Smooth muscle cell (in vitro differentiated cells): ENCODE data around the gene SMIM31. TPM values are rescaled to one million over a fixed set of nuclear protein-coding genes. Genes with fewer than 3 reads are reported as not detected.

Experiments
- DNase-seq: peaks from one replicate; lab custom pipeline; 2025; ENCODE audit not compliant: unreplicated experiment; lab: John Stamatoyannopoulos, UW
- H2AFZ ChIP-seq: fragments of 200-600 bp; sonication (generic); 2 replicates; pipeline ENCODE4 v1.6.0; 2016; ENCODE audit warnings: antibody characterized with exemption, low read depth, mild to moderate bottlenecking
- H3F3A ChIP-seq: fragments of 200-600 bp; sonication (generic); 2 replicates; pipeline ENCODE4 v1.6.0; 2017; ENCODE audit warnings: antibody characterized with exemption, low read depth
- H3K27ac ChIP-seq: fragments of 200-600 bp; sonication (generic); 2 replicates; pipeline ENCODE4 v1.5.1; 2016; ENCODE audit warnings: low read depth, mild to moderate bottlenecking
- H3K27me3 ChIP-seq: fragments of 200-600 bp; sonication (generic); 2 replicates; pipeline ENCODE4 v1.6.1; 2016; ENCODE audit warnings: low read depth, mild to moderate bottlenecking
- H3K36me3 ChIP-seq: fragments of 200-600 bp; sonication (generic); 2 replicates; pipeline ENCODE4 v1.5.1; 2016; ENCODE audit warnings: low read depth
- H3K4me1 ChIP-seq: fragments of 200-600 bp; sonication (generic); 2 replicates; pipeline ENCODE4 v1.5.1; 2016; ENCODE audit warnings: low read depth
- H3K4me2 ChIP-seq: fragments of 200-600 bp; sonication (generic); 2 replicates; pipeline ENCODE4 v1.6.0; 2016; ENCODE audit warnings: mild to moderate bottlenecking
- H3K4me3 ChIP-seq: fragments of 200-600 bp; sonication (generic); 2 replicates; pipeline ENCODE4 v1.5.1; 2016; ENCODE audit warnings: mild to moderate bottlenecking
- H3K79me2 ChIP-seq: fragments of 200-600 bp; sonication (generic); 2 replicates; pipeline ENCODE4 v1.6.0; 2016; ENCODE audit warnings: low read depth, mild to moderate bottlenecking
- H3K9ac ChIP-seq: fragments of 200-600 bp; sonication (generic); 2 replicates; pipeline ENCODE4 v1.6.0; 2016; ENCODE audit warnings: low read depth
- H3K9me3 ChIP-seq: fragments of 200-600 bp; sonication (generic); replicated peaks from 2 replicates; pipeline ENCODE4 v1.5.1; 2016; ENCODE audit warnings: low read depth
- H4K20me1 ChIP-seq: fragments of 200-600 bp; sonication (generic); 2 replicates; pipeline ENCODE4 v1.6.0; 2016; ENCODE audit warnings: low read depth
- WGBS: methylation state at CpG from one replicate; pipeline ENCODE4 v1.1.7; 2016; ENCODE audit warnings: low lambda C conversion rate; 5-methylcytosine and 5-hydroxymethylcytosine counted together
- polyA plus RNA-seq: library from polyadenylated mRNA; unstranded; fragments of >200 nt; fragmentation: Nextera tagmentation; extraction: Ambion mirVana; gene quantifications from 2 replicates; pipeline ENCODE4 v1.2.1, GENCODE V29; 2016
- total RNA-seq: library from RNA; depleted of rRNA; stranded (reverse); fragments of >200 nt; gene quantifications from 2 replicates; pipeline ENCODE4 v1.2.3, GENCODE V29; 2014
- TF ChIP-seq, protein P1 (sequence below): fragments of 200-600 bp; sonication (generic); IDR thresholded peaks from 2 replicates; pipeline ENCODE4 v1.5.1; 2017; ENCODE audit warnings: borderline replicate concordance, mild to moderate bottlenecking, antibody characterized with exemption; ENCODE audit not compliant: insufficient read depth, poor library complexity, severe bottlenecking

The SMIM31 gene
- total and polyA plus RNA-seq, 2 experiments from 2014 or later = not detected

GRCh38 chr4:164761241-164761640, 7.3 kb downstream of the SMIM31 start:
- H3K27me3 ChIP-seq = no peaks in the 10 kb centered on the region
- 97% methylated on average over 1 of the region's 1 CpG for WGBS
- H3K4me2 ChIP-seq = no peak overlapping the region
- H3K9me3 ChIP-seq = no peaks in the 10 kb centered on the region
- H3K36me3 ChIP-seq = no peaks in the 10 kb centered on the region
- H4K20me1 ChIP-seq = no peaks in the 10 kb centered on the region
- no peak overlapping the region for H2AFZ ChIP-seq
- H3K4me3 ChIP-seq = no peak overlapping the region
- no peak overlapping the region for H3K27ac ChIP-seq
- H3K4me1 ChIP-seq = no peaks in the 10 kb centered on the region
- no peaks in the 10 kb centered on the region for H3F3A ChIP-seq
- H3K9ac ChIP-seq = no peak overlapping the region
- H3K79me2 ChIP-seq = no peaks in the 10 kb centered on the region
- DNase-seq = no peak
- TF ChIP-seq, protein P1, sequence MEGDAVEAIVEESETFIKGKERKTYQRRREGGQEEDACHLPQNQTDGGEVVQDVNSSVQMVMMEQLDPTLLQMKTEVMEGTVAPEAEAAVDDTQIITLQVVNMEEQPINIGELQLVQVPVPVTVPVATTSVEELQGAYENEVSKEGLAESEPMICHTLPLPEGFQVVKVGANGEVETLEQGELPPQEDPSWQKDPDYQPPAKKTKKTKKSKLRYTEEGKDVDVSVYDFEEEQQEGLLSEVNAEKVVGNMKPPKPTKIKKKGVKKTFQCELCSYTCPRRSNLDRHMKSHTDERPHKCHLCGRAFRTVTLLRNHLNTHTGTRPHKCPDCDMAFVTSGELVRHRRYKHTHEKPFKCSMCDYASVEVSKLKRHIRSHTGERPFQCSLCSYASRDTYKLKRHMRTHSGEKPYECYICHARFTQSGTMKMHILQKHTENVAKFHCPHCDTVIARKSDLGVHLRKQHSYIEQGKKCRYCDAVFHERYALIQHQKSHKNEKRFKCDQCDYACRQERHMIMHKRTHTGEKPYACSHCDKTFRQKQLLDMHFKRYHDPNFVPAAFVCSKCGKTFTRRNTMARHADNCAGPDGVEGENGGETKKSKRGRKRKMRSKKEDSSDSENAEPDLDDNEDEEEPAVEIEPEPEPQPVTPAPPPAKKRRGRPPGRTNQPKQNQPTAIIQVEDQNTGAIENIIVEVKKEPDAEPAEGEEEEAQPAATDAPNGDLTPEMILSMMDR = no peak

- TF ChIP-seq, protein P1 = no peak
- no peak overlapping the region for H2AFZ ChIP-seq
- no peak overlapping the region for H3K27ac ChIP-seq
- no peak overlapping the region for H3K4me2 ChIP-seq
- no peaks in the 10 kb centered on the region for H3K79me2 ChIP-seq
- H3K9ac ChIP-seq = no peak overlapping the region
- H3K36me3 ChIP-seq = no peaks in the 10 kb centered on the region
- H3K4me1 ChIP-seq = no peaks in the 10 kb centered on the region
- H3K27me3 ChIP-seq = no peaks in the 10 kb centered on the region
- no peaks in the 10 kb centered on the region for H3F3A ChIP-seq
- H3K9me3 ChIP-seq = no peaks in the 10 kb centered on the region
- no peak for DNase-seq
- 93% methylated on average over 6 of the region's 6 CpGs for WGBS
- no peak overlapping the region for H3K4me3 ChIP-seq
- no peaks in the 10 kb centered on the region for H4K20me1 ChIP-seq
These were observed 7.9 kb downstream of the SMIM31 start for GRCh38 chr4:164761746-164762275.

- Histone ChIP-seq H3K79me2 (no peaks in the 10 kb centered on the region), H3K4me1 (no peaks in the 10 kb centered on the region), H3K36me3 (no peaks in the 10 kb centered on the region), H3K27me3 (no peaks in the 10 kb centered on the region), H3K9me3 (no peaks in the 10 kb centered on the region), H3K9ac (no peak overlapping the region), H2AFZ (no peak overlapping the region), H3K4me3 (no peak overlapping the region), H3K4me2 (no peak overlapping the region), H4K20me1 (no peaks in the 10 kb centered on the region), H3F3A (no peaks in the 10 kb centered on the region), H3K27ac (no peak overlapping the region)
- no peak for DNase-seq
- TF ChIP-seq, protein P1 = no peak
- 88% methylated on average over 3 of the region's 3 CpGs for WGBS
These were observed 11.2 kb downstream of the SMIM31 start for GRCh38 chr4:164765096-164765495.

DNA sequence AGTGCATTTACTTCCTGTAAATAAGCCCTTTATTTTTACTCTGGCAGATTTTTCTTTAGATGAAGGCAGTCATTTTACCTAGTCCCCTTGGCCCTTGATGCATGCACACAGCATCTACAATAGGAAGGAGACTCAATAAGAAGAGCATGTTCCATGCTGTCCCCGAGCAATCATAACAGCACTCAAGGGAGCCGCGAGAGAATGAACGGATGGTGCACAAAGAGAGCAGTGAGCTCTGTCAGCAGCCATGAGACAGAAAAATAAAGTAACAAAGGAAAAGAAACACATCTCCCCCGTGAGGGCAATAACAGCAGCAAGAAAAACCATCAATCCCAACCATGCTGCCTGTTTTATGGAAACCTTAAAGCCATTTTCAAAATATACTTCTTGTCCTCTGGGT, 11.9 kb downstream of the SMIM31 start:
- H3K9me3 ChIP-seq = no peaks in the 10 kb centered on the region
- no peak overlapping the region for H3K4me2 ChIP-seq
- H3K79me2 ChIP-seq = no peaks in the 10 kb centered on the region
- DNase-seq = no peak
- no peaks in the 10 kb centered on the region for H4K20me1 ChIP-seq
- H3K4me3 ChIP-seq = no peak overlapping the region
- no peaks in the 10 kb centered on the region for H3F3A ChIP-seq
- WGBS = 82% methylated on average over 5 of the region's 5 CpGs
- H3K27me3 ChIP-seq = no peaks in the 10 kb centered on the region
- TF ChIP-seq, protein P1 = no peak
- H3K36me3 ChIP-seq = no peaks in the 10 kb centered on the region
- H2AFZ ChIP-seq = no peak overlapping the region
- H3K9ac ChIP-seq = no peak overlapping the region
- no peak overlapping the region for H3K27ac ChIP-seq
- no peaks in the 10 kb centered on the region for H3K4me1 ChIP-seq
